ENCODE measurements around the gene GBF1.

The GBF1 gene

DNA sequence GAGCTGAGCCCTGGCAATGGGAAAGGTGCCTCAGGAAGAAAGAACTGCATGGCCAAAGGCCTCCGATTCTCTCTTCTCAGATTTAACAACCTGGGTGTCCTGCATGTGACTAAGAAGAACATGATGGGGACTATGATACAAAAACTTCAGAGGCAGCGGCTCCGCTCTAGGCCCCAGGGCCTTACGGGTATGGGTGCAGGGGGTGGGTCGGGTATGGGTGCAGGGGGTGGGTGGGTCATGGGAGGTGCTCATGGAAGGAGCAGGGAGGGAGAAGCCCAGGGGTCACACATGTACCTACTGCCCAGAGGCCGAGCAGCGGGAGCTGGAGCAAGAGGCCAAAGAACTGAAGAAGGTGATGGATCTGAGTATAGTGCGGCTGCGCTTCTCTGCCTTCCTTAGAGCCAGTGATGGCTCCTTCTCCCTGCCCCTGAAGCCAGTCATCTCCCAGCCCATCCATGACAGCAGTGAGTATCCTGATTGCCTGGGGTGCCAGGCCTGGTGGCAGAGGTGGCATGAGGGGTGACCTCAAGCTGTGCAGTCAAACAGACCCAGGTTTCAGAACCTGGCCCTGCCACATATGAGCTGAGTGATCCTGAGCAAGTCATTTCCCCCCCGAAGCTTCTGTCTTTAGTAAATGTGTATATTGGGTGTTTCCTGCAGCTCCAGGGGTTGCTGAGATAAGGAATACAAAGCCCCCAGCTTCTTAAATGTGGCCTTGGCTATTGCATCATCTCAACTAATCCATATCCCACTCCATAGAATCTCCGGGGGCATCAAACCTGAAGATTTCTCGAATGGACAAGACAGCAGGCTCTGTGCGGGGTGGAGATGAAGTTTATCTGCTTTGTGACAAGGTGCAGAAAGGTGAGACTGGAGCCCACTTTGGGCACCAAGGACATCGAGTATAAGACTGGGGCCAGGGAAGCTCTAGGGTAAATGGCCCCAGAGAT is 152.2 kb downstream of the GBF1 start:
- no peak for DNase-seq

DNA sequence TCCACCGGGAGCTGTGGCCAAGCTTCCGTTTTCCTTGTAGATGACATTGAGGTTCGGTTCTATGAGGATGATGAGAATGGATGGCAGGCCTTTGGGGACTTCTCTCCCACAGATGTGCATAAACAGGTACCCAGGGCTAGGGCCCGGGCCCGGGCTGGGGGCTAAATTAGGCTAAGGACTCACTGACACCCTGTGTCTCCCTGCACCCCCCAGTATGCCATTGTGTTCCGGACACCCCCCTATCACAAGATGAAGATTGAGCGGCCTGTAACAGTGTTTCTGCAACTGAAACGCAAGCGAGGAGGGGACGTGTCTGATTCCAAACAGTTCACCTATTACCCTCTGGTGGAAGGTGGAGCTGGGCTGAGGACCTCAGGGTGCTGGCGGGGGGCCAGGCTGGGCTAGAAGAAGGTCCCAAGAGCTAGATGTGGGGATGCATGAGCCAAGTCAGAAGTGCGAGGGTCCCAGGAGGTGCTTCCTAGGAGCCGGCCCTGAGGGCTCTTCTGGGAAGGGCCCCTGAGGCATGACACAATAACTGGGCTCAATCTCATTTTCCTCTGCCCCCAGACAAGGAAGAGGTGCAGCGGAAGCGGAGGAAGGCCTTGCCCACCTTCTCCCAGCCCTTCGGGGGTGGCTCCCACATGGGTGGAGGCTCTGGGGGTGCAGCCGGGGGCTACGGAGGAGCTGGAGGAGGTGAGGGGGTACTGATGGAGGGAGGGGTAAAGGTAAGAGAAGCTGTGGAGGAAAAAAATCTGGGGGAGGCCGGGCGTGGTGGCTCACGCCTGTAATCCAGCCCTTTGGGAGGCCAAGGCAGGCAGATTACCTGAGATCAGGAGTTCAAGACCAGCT is 153.1 kb downstream of the GBF1 start:
- DNase-seq = no peak

DNA sequence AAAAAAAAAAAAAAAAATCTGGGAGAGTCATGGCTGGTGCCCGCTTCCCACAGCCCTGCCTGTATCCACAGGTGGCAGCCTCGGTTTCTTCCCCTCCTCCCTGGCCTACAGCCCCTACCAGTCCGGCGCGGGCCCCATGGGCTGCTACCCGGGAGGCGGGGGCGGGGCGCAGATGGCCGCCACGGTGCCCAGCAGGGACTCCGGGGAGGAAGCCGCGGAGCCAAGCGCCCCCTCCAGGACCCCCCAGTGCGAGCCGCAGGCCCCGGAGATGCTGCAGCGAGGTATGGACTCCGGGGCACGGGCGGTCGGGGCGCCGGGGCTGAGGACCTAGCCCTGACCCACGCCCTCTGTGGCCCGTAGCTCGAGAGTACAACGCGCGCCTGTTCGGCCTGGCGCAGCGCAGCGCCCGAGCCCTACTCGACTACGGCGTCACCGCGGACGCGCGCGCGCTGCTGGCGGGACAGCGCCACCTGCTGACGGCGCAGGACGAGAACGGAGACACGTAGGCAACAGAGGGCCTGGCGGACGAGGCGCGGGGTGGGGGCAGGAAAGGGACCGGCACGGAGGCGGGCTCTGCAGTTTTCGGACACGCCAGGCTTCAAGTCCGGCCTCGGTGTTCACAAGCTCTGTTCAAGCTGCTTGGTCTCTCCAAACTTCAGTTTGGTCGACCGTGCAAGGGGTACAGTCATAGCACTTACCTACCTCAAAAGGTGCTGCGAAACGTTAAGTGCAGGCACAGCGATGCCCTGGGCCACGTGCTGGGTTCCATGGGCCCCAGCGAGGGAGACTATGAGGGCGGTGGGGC is 154.1 kb downstream of the GBF1 start:
- DNase-seq = peak; percentile 91

DNA sequence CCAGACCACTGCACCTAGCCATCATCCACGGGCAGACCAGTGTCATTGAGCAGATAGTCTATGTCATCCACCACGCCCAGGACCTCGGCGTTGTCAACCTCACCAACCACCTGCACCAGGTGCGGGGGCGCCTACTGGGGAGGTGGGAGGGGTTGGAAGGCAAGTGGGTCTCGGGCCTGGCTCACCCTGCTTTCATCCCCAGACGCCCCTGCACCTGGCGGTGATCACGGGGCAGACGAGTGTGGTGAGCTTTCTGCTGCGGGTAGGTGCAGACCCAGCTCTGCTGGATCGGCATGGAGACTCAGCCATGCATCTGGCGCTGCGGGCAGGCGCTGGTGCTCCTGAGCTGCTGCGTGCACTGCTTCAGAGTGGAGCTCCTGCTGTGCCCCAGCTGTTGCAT is 154.7 kb downstream of the GBF1 start:
- no peak for DNase-seq

DNA sequence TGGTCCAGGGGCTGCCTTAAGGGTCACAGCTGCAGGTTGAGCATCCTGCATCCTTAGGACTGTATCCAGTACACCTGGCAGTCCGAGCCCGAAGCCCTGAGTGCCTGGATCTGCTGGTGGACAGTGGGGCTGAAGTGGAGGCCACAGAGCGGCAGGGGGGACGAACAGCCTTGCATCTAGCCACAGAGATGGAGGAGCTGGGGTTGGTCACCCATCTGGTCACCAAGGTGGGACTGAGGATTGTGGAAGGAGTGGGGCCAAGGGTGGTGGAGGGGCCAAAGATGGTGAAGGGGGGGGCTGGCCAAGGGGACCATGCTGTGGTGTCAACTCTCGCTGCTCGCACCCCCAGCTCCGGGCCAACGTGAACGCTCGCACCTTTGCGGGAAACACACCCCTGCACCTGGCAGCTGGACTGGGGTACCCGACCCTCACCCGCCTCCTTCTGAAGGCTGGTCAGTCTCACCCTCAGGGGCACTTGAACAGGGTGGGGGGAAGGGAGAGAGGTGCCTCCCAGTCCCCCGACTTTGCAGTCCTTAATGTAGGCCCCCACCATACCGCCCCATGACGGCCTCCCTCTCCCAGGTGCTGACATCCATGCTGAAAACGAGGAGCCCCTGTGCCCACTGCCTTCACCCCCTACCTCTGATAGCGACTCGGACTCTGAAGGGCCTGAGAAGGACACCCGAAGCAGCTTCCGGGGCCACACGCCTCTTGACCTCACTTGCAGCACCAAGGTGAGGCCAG is 155.4 kb downstream of the GBF1 start:
- DNase-seq = no peak

DNA sequence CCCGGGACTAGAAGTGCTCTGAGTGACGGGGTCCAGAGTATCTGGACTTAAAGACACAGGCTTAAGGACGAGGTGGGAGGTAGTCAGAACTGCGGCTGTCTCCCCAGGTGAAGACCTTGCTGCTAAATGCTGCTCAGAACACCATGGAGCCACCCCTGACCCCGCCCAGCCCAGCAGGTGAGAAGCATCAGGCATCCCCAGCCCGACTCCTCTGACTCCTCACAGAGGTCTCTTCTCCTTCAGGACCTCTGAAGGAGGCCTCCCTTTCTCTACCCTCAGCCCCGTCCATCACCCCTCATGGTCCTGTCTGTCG is 156.0 kb downstream of the GBF1 start:
- no peak for DNase-seq

DNA sequence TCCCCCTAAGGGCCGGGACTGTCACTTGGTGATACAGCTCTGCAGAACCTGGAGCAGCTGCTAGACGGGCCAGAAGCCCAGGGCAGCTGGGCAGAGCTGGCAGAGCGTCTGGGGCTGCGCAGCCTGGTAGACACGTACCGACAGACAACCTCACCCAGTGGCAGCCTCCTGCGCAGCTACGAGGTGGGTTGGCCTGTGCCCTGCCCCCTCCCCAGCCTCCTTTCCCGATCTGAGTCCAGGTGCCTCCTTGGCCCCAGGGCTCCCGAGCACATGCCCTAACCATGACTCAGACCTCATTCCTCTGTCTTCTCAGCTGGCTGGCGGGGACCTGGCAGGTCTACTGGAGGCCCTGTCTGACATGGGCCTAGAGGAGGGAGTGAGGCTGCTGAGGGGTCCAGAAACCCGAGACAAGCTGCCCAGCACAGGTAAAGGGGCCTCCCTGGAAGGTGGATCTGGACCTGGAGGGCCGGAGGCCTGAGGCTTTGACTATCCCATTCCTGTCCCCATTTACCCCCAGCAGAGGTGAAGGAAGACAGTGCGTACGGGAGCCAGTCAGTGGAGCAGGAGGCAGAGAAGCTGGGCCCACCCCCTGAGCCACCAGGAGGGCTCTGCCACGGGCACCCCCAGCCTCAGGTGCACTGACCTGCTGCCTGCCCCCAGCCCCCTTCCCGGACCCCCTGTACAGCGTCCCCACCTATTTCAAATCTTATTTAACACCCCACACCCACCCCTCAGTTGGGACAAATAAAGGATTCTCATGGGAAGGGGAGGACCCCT is 156.6 kb downstream of the GBF1 start:
- no peak for DNase-seq

DNA sequence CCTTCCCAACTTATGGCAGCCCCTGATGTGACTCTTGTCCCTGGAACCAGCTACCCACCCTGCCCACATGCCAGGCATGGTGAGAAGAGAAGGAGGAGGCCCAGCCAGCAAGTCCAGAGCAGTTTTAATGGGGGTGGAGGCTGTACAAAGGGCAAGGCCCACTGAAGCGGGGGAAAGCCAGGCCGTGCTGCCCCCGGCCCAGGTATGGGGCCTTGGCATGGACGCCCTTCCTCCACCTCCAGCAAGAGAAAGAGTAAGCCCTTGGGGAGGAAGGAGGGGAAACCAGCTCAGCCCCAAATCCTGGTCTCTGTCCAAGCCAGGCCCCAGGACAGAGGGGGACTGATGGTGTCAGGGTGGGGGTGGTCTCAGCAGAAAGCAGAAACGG is 157.2 kb downstream of the GBF1 start:
- DNase-seq = no peak

DNA sequence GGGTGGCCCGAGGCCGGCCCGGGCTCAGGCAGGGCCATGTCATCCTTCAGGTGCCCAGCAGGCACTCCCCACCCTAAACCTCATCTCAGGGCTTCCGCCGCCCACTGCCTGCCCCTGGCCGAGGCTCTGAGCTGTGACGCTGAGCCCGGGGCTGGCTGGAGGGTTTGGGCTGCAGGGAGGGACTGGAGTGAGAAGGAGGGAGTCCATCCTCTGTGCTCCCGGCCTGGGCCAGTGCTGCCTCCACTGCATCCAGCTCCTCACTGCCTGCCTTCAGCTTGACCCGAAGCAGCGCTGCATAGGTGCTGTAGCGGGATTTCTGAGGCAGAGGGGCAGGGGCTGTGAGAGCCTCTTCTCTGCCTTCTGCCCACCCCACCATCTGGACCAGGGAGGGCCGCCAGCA is 157.8 kb downstream of the GBF1 start:
- DNase-seq = no peak

DNA sequence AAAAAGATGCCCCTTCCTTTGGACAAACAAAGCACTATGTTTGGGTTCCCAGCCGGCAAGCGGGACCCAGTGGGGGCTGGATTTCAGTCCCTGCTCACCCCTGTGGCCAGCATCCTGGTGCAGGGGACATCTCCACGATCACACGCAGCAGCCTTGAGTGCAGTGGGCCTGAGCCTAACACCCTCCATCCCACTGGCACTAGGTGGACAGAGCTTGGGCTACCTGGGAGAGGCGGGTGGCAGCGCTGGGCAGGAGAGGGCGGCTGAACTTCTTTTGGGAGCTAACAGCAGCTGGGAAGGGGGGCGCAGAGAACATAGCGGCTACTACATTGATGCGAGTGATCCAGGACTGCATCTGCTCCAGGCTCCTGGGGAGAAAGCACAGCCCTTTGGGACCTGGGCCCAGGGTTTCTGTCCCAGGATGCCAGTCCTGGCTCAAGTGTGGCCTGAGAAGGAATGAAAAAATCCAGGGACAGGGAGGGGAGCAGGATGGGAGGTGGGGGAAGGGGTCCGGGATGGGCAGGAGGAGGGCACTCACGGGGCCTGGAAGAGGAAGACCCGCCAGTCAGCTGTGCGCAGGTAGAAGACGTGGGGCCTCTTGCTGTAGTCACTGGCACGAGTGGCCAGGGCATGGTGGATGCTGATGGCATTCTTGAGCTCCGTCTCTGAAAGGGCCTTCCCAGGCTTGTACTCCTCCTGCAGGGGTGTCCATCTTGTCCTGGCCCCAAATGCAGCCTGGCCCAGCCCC is 159.2 kb downstream of the GBF1 start:
- DNase-seq = no peak

DNA sequence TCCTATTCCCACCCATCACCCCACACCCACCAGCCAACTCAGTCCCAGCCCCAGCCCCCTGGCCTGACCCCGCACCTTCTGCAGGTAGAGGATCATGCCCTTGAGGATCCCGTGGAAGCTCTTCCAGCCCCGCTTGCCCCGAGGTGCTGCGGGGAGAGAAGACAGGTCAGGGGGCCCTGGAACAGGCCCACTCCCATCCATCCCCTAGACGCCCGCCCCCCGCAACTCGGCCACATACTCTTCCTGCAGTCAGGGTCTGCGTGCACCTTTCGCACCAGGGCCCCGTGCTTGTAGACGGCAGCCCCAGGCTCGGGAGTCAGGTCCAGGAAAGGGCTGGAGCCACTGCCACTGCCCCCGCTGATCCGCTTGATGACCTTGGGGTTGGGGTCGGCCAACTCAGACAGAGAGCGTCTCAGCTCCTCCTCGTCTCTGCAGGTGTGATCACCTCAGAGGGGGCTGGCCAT is 159.8 kb downstream of the GBF1 start:
- DNase-seq = no peak

DNA sequence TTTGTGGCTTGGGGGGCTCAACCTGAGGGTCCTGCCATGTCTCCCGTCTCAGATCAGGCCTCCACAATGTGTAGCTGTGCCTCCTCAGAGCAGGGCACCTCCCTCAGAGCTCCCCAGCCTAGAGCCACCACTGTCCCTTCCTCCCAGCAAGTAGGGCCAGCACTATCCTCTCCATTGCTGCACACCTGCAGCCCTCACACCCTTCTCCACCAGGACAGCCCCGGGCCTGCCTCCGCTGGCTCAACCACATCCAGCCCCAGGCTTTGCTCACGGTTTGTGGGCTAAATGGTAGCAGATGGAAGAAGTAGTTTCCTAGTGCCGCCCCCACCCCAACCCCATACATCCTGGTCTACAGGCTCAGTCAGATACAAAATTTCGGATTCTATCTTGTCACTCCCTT is 160.3 kb downstream of the GBF1 start:
- DNase-seq = no peak

DNA sequence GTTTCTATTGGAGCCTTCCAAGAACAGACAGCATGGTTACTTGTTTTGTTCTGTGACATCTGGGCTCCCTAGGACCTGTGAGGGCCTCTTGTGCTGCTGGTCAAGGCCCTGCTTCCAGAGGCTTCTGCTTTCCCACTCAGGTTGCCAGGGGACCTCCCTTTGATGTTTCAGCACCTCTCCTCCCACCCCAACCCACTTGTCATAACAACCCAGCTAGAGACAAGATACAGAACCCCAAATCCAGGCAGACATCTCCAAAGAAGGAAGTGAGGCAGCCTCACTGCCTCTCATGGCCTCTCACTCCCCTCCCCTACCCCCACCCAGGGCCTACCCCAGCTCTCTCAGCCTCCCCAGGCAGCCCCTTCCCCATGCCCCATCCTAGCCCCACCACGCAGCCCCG is 161.5 kb downstream of the GBF1 start:
- DNase-seq = no peak

DNA sequence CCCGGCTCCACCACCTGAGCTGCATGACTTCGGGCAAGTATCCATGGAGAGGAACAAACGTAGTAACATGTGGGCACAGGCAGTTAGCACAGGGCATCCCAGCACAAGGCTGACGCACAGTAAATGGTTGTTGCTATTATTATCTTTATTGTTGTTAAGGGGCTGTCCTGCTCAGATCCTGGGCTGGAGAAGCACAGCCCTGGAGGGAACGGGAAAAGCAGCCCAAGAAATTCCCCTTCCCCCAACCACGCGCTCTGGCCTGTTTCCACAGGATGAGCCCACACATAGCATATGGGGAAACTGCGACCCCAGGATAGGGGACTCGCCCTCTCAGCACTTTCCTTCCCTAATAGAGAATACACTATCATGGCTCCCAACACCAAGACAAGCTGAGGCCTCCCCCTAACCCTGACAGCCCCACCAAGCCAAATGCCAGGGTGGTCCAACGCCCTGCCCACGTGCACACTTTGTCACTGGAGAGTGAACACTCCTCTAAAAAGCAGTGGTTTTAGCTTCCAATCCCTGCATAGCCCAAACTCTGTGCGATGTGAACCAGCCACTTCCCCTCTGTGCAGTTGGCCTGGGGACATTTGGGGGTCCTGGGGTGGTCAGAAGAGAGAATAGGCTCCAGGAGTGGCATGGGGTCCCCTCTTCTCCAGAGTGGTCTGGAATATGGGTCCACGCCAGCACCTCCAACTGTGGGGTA is 162.2 kb downstream of the GBF1 start:
- DNase-seq = peak; percentile 46

DNA sequence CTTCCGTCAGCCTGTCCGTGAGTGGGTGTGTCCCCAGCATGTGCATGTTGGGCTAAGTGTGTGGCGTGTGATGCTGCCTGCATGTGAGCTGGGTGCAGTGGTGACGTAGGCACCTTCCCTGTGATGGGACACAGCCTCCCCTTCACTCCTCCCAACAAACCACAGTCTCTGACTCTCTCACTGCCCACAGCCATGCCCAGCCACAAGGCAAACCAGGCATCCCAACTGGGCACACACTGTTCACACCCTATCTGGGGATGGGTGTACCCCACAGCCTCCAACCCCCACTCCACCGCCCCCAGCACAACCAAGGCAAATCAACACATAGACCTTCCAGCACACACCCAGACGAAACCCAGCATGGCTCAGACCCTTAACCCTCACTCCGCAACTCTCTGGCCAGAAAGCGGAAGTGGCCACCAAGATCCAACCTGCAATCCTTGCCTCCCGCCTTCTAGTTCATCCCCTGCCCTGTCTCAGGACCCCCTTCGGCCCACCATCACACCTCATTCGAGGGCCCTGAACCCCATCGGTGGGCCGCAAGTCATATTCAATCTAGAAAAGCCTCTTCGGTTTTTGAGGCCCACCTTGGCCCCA is 162.9 kb downstream of the GBF1 start:
- peak; percentile 41 for DNase-seq

DNA sequence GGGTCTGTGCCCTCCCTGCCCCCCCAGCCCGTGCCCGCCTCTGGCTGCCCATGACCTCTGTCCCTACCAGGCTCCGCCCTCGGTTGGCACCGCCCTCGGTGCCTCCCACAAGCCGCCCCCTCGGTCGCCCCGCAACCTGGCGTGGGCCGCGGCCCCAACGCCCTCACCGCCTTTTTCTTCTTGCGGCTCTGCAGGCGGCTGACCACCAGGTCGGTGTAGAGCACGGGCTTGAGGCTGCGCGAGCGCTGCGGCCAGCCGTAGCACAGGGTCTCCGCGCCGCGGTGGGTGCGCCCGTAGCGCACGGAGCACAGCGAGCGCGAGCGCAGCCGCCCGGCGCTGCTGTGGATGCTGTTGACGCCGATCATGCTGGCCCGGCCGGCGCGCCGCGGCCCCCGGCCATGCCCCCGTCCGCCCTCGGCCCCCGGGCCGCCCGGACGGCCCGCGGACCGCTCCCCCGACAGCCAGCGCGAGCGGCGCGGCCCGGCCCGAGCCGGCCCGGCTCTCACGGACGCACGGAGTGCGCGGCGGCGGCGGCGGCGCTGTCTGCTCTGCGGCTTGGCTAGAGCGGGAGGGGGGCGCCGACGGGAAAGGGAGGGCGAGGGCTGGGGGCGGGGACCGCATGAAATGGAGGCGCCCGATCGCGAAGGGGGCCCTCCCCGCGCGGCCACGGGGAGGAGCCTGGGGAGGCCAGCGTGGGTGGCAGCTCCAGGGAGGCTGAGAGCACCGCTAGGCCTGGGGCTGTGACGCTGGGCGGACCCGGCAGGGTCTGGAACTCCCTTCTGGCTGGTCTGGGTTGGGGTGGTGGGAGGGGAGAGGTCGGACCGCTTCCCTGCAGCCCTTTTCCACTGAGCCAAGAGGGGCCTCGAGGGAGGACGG is 163.6 kb downstream of the GBF1 start:
- DNase-seq = peak; percentile 83

DNA sequence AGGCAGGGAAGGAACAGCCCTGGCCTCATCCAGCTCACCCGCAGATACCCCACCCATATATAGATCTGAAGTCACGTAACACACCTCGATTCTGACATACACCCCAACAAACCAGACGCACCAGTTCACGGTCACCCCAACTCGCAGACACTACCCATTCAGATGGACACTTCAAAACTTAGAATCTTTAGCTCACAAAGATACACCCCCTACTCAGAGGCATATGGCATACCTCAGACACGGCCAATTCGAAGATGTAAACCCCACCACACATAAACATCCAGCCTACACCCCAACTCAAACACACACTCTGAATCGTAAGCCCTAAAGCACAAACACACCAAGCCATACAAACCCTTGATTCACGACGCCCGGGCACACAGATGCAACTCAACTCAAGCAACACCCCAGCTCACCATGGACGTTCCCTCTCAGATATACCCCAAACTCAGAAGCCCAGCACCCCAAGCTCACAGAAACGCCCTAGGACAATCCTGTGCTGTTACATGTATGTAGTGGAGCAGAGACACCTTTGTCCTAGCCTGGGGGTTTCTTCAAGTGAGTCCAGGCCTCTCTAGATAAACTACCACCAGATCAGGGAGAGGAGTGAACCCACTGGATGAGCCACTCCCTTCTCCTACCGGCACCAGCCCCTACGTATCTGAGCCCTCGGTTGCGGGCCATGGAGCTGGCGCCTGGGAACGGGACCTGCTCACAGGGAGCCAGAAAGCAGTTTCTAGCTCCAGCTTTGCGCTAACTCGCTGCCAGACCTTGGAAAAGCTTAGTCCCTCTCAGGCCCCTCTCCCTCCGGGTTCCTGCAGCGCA is 164.5 kb downstream of the GBF1 start:
- no peak for DNase-seq
